ENCODE data around the gene FLT3. TPM values are rescaled to one million over a fixed set of nuclear protein-coding genes. Genes with fewer than 3 reads are reported as not detected.
A peak's percentile ranks its signal among the peaks of the same experiment; 100 is the strongest.

Gene FLT3
- total and polyA plus RNA-seq, 2 donors (not counting 1 experiment from before 2014, with no cell fraction given), result 0.13 to 0.42 TPM

DNA sequence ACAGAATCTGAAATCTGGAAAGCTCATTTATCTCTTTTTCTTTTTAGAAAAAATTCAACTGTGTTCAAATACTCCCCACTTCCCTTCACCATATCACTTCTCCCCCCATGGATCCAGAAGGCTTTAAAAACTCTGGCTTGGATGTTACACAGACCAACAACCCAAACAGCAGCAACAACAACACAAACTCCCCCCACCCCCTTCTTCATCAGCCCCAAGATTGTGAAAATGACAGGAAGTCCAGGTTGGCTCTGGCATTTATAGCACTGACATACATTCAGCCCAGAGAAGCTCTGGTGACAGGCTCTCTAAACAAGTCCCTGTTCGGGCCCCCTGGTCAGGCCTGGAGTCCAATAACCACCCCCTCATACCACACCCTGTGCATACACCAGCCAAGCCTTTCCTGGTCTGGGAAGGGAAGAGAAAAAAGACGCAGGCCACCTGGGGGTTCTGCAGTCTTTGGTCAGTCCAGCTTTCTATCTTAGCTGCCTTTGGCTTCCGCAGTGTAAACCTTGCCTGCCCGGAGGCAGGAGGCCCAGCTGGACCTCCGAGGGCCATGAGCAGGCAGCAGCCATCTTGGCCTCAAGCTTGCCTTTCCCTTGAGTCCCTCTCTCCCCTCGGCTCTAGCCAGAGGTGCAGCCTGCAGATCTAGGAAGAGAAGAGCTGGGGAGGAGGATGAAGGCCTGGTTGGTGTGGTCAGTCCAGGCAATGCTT lies 138.1 kb downstream of the FLT3 start:
- DNase-seq, result no peak
- Histone ChIP-seq H3K36me3 (replicated peaks in 1 of 2; ENCODE audit: control extremely low read depth in 1 of 2, control insufficient read depth in 1 of 2, extremely low read depth in 1 of 2, insufficient read depth in 2 of 2, low read length in 1 of 2) (no peaks in the 10 kb centered on the region), H3K4me3 (ENCODE audit: control extremely low read depth in 1 of 5, extremely low read depth in 1 of 5, insufficient read depth in 1 of 5, low read depth in 2 of 5, low read length in 4 of 5) (no peak overlapping the region), H3K9me3 (ENCODE audit: control extremely low read depth in 1 of 3, control insufficient read depth in 2 of 3, insufficient read depth in 1 of 3, low read length in 2 of 3) (peaks cover 0 to 36% (median 0%) of the 10 kb centered on the region in 3 donors), H4K20me1 (ENCODE audit: control insufficient read depth, insufficient read depth, low read length, poor library complexity, severe bottlenecking) (no peaks in the 10 kb centered on the region), H3K27ac (ENCODE audit: low read length in 2 of 2) (no peak overlapping the region), H3K27me3 (replicated peaks in 1 of 4; ENCODE audit: control extremely low read depth in 1 of 4, control insufficient read depth in 3 of 4, insufficient read depth in 4 of 4, low read length in 3 of 4) (peaks cover 0 to 85% (median 69%) of the 10 kb centered on the region in 4 experiments), H3K79me2 (ENCODE audit: control insufficient read depth, insufficient read depth, low read length) (no peaks in the 10 kb centered on the region), H3K4me2 (replicated peaks; ENCODE audit: low read depth, low read length, poor library complexity, severe bottlenecking) (no peak overlapping the region), H3K9ac (ENCODE audit: low read length) (no peak overlapping the region), H3K4me1 (ENCODE audit: control insufficient read depth in 2 of 2, insufficient read depth in 2 of 2, low read length in 2 of 2) (peaks cover 30 to 38% of the 10 kb centered on the region in 2 donors), H2AFZ (ENCODE audit: insufficient read depth, low read depth, low read length, poor library complexity, severe bottlenecking) (no peak overlapping the region)
- ChIA-PET POLR2A (interaction anchor here (0.8 kb wide), 1 partner anchor 13 kb away, joined by 4 read pairs; no protein-coding TSS in a partner anchor), CTCF (interaction anchor here (0.7 to 1.3 kb wide), 3 partner anchors 8 to 132 kb away, joined by 3 to 8 read pairs (median 3); no protein-coding TSS in a partner anchor)
- Mint-ChIP-seq H3K4me3 (peak overlapping the region; percentile 60), H3K4me1 (peaks cover 26% of the 10 kb centered on the region), H3K9me3 (ENCODE audit: insufficient read depth) (no peaks in the 10 kb centered on the region), H3K27me3 (peaks cover 77% of the 10 kb centered on the region), H3K27ac (no peak overlapping the region)
- TF ChIP-seq, protein P1, sequence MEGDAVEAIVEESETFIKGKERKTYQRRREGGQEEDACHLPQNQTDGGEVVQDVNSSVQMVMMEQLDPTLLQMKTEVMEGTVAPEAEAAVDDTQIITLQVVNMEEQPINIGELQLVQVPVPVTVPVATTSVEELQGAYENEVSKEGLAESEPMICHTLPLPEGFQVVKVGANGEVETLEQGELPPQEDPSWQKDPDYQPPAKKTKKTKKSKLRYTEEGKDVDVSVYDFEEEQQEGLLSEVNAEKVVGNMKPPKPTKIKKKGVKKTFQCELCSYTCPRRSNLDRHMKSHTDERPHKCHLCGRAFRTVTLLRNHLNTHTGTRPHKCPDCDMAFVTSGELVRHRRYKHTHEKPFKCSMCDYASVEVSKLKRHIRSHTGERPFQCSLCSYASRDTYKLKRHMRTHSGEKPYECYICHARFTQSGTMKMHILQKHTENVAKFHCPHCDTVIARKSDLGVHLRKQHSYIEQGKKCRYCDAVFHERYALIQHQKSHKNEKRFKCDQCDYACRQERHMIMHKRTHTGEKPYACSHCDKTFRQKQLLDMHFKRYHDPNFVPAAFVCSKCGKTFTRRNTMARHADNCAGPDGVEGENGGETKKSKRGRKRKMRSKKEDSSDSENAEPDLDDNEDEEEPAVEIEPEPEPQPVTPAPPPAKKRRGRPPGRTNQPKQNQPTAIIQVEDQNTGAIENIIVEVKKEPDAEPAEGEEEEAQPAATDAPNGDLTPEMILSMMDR (IDR thresholded peaks at IDR 0.05), result no peak
- no peak for TF ChIP-seq EZH2 (IDR thresholded peaks at IDR 0.05; ENCODE audit: borderline replicate concordance, insufficient read depth, low read depth, low read length, poor library complexity, severe bottlenecking)
- no peak for ATAC-seq (ENCODE audit: low read depth)
- intact Hi-C loops (cut with micrococcal nuclease), result no loop called here
- WGBS (ENCODE audit: insufficient coverage), result 73% methylated on average over 3 of the region's 6 CpGs
